ENCODE measurements around the gene ZNF804A. TPM values are rescaled to one million over a fixed set of nuclear protein-coding genes. Genes with fewer than 3 reads are reported as not detected.

ZNF804A gene
- total and polyA plus RNA-seq, 2 of the 8 experiments (the other 6 are each of a cell fraction or from before 2014, with no cell fraction given), result 0.02 TPM; not detected in 1

- no peak for TF ChIP-seq USF2 (IDR thresholded peaks at IDR 0.05; ENCODE audit: low read length)
- no peak for TF ChIP-seq CTCF (IDR thresholded peaks at IDR 0.05; ENCODE audit: control extremely low read depth in 1 of 3, insufficient read depth in 1 of 3, low read depth in 1 of 3, low read length in 3 of 3)
- no peak for TF ChIP-seq TBP (IDR thresholded peaks at IDR 0.05; ENCODE audit: low read depth, low read length)
- no peak for TF ChIP-seq CHD7 (IDR thresholded peaks at IDR 0.05; ENCODE audit: insufficient replicate concordance, low read length)
- no peak for TF ChIP-seq CTBP2 (IDR thresholded peaks at IDR 0.05; ENCODE audit: borderline replicate concordance, insufficient read depth, insufficient read length, low read length)
- TF ChIP-seq POU5F1 (IDR thresholded peaks at IDR 0.05; ENCODE audit: low read depth, low read length), result no peak
- no peak for TF ChIP-seq TEAD4 (IDR thresholded peaks at IDR 0.05; ENCODE audit: low read depth, low read length)
These were observed 157.8 kb downstream of the ZNF804A start (continued) for GRCh38 chr2:184756161-184756560.

All from H1 (cell line).